Cortex of kidney (tissue), 1 donor: ENCODE measurements around the gene SPCS2.
"Not testable (repeated sequence)": the region's sequence is repeated elsewhere in the genome, so short reads cannot be mapped to it uniquely, and the experiment has no call there.

Source experiments
- DNase-seq: peaks from one replicate; lab custom pipeline; 2025; lab: John Stamatoyannopoulos, UW

SPCS2 gene

GRCh38 chr11:74950374-74950969 is 1.4 kb downstream of the SPCS2 start:
- no peak for DNase-seq

- DNase-seq = no peak
Measured at GRCh38 chr11:74951226-74951625, 2.2 kb downstream of the SPCS2 start.

DNA sequence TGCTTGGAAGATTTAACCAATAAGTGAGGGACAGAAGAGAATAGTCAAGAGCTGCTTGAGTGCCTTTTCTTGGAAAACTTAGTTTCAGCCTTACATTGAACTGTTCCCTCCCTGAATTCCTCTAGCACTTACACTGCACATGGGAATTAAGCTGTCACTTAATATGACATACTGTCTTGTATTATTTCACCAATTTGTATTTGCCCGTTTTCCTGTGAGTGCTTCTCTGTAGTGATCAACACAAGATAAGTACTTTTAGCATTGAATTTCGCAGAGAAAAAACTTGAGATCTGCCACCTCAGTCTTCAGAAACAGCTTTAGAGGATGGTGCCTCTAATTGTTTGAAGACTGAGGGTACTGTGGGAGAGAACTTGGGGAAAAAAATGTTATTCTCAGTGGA is 3.7 kb downstream of the SPCS2 start:
- DNase-seq = no peak

DNA sequence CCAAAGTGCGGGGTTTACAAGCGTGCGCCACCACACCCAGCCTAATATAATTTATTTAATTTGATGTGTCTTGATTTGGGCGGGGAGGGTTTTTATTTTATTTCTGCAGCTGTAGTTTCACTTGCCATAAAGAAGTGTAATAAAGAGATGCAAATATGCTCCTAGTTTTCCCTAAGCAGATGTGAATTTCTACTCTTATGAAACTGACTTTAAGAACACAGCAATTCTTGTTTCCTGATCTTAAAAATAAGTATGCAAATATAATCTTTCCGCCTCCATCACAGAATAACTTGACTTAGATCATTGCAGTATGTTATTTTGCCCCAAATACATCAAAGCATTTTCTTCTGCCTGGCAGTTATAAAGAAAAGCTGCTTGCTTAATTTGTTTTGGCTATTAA is 4.4 kb downstream of the SPCS2 start:
- no peak for DNase-seq

- DNase-seq = no peak
Measured at GRCh38 chr11:74954199-74954598, 5.1 kb downstream of the SPCS2 start.

DNA sequence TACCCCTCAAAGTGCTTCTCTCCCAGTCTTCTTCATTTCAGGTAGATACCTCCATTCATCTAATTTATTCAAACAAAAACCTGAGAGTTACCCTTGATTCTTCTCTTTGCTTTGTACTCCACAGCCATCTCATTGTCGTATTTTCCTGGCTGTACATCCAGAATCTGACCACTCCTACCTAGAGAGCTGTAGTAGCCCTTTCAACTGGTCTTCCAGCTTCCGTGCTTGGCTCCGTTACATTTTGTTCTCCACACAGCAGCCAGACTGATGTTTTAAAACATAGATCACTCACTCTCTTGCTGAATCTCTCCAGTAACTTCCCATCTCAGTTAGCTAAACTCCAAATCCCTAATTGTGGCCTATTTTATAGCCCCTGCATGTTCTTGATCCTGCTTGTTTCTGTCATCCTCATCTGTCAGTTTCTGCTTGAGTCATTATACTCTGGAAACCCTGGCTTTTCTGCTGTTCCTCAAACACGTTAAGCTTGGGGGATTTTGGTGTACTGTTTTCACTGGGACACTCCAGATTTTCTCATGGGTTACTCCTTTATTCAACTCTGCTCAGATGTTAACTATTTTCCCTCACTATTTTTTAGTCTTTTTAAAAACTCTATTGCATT is 7.4 kb downstream of the SPCS2 start:
- DNase-seq = no peak

GRCh38 chr11:74957937-74958629 is 9.0 kb downstream of the SPCS2 start:
- no peak for DNase-seq

DNA sequence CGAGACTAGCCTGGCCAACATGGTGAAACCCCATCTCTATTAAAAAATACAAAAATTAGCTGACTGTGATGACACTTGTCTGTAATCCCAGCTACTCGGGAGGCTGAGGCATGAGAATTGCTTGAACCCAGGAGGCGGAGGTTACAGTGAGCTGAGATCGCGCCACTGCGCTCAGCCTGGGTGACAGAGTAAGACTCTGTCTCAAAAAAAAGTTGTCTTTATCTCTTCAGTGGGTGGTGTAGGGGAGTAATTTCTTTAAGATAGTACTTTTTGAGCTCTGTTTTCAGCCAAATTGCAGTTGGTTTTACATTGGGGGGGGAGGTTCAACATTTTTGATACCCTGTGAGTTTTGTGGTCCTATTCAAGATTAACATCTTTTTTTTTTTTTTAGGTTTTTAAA is 11.1 kb downstream of the SPCS2 start:
- not testable (repeated sequence) for DNase-seq

DNA sequence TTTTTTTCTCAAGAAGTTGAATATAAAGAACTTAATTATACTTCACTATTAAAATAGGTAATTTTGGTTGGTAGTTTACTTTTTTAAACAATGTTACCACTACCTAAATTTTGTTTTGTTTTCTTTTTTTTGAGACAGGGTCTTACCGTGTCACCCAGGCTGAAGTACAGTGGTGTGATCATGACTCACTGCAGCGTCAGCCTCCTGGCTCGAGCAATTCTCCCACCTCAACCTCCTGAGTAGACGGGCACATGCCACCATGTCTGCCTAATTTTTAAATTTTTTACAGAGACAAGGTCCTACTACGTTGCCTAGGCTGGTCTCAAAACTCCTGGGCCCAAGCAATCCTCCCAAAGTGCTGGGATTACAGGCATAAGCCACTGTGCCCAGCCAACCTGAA is 17.6 kb downstream of the SPCS2 start:
- no peak for DNase-seq

GRCh38 chr11:74970852-74971395 is 21.9 kb downstream of the SPCS2 start:
- no peak for DNase-seq

DNA sequence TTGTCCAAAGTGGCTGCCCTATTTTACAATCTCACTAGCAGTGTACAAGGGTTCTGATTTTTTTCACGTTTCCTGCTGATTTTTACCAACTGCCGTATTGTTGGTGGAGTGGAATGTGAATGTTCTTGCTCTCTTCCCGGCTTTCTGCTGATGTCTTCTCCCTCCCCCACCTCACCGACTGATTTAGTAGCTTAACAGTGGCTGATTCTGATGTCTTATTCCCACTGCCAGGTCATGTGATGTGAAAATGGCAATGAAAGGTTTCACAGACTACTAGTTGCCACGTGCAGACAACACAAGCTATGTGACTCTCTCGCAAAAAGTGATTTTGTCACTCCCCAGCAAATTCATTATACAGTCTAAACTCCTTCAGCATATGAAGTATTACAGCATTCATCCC is 22.4 kb downstream of the SPCS2 start:
- no peak for DNase-seq

DNA sequence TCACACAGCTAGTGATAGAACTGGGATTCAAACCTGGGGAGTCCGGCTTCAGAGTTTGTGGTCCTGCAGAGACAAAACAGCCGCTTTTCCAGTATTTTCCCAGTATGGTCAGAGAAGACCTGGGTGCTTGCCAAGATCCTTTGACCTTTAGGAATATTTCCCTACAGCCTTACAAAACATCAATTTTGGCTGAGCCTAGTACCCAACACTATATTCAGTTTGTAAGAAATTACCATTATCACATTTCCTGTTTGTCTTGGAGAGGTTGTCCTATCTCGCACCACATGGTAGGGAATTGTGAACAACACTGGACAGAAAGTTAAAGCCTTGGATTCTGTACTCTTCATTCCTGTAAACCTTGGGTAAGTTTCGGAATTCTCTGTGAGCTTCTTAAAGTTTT is 29.0 kb downstream of the SPCS2 start:
- DNase-seq = no peak

- DNase-seq = no peak
Measured at GRCh38 chr11:74980634-74981033, 31.6 kb downstream of the SPCS2 start.

DNA sequence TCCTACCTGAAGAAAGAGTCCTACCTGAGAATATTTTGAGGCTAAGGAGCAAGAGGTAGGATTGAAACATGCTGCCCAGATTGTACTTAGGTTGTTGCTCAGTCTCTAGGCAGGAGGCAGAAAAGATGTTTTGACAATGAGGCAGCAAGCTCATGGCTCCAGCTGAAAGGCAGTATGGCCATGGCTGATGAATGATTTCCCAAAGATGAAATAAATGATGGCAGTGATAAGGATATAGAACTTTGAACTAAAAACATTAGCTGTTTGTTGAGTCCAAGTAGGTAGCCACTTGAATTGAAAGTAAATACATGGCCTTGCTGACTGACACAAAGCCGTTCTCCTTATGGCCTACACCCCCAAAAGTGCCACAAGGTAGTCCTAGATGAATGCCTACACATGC is 32.8 kb downstream of the SPCS2 start:
- DNase-seq = no peak

DNA sequence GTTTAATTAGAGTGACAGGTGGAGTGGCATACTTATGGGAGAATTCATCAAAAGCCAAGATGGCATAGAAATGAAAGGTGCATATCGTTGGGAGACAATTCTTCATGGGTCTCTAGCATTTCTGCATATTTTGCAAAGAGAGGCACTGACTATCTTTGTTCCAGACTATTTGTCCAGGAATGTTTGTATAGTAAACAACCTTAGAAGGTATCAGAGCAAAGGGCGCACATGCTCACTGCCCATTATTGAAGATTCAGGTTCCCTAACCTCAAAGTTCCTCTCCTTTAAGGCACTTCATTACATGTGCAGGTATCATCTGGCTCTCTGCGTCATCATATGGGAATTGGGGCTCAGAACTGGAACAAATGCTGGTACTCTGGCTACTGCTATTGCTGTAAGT is 35.0 kb downstream of the SPCS2 start:
- DNase-seq = no peak

DNA sequence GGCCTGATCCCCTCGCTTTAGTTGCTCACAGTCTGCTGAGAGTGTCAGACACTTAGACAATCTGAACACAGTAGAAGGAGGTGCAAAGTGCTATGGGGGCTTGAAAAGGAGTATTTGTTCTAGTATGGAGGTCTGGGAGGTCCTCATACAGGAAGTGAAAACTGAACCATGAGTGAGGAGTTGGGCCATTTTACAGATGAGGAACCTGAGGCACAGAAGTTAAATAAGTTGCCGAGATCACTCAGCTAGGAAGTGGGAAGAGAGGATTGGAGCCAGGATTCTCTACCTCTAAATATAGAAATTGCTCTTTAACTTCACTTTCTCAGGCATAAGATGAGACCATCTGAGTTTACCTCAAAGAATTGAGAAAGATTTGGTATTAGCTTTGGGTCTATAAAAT is 35.7 kb downstream of the SPCS2 start:
- DNase-seq = no peak

- DNase-seq = no peak
Measured at GRCh38 chr11:74988541-74989259, 39.6 kb downstream of the SPCS2 start, which contains the start of gene NEU3. Gene NEU3, plus strand, starts transcription at chr11:74988933. Its CDS starts 128 bp downstream, at chr11:74989061.

DNA sequence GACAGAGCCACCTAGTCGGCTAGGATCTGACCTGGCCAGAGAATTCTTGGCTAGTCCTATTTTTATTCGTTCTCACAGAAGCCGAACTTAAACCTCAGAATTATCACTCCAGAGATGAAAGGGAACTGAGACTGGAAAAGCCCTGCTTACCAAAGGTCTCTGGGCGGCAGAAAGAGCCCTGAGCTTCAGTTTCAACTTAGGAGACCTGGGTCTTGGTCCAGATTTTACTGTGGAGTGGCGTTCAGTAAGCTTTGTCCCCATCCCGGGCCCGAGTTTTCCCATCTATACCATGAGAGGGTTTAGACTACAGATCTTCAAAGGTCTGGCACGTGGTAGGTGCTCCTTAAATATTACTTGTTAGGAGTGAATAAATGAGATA is 40.2 kb downstream of the SPCS2 start:
- no peak for DNase-seq

DNA sequence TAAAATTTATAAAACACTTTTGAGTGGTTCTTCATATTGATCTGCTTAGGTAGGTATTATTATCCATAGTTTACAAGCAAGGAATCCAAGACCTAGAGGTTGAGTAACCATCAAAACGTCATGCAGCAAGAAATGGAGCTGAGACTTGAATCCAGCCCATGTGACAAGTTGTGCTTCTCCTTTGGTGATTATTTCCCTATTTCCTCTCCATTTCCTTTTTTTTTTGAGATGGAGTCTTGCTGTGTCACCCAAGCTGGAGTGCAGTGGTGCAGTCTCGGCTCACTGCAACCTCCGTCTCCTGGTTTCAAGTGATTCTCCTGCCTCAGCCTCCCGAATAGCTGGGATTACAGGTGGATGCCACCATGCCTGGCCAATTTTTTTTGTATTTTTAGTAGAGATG is 41.1 kb downstream of the SPCS2 start:
- not testable (repeated sequence) for DNase-seq

DNA sequence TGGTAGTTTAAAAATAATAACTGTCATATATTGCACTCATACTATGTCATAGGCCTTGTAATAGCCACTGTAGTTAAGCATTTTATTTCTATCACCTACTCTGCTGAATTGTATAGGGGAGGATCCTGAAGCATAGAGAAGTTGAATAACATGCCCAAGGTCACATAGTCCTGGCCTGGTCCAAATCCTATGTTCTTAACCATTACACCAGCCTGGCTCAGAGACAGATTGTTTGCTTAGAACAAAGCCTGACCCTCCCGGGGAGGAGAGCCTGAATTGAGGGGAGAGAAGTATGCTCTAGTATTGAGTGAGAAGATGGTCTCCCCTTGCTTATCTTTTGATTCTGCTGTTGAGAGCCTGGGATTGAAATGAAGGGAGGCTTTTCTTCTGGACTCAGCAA is 41.9 kb downstream of the SPCS2 start:
- no peak for DNase-seq

- no peak for DNase-seq
Measured at GRCh38 chr11:74992852-74993251, 43.8 kb downstream of the SPCS2 start.

GRCh38 chr11:75000975-75001354 is 51.9 kb downstream of the SPCS2 start:
- no peak for DNase-seq

GRCh38 chr11:75001686-75002085 is 52.6 kb downstream of the SPCS2 start:
- DNase-seq = no peak
